Measurements from ENCODE around the gene CLOCK. TPM values are rescaled to one million over a fixed set of nuclear protein-coding genes. Genes with fewer than 3 reads are reported as not detected.
A peak's percentile ranks its signal among the peaks of the same experiment; 100 is the strongest.

CLOCK gene
- total and polyA plus RNA-seq, 2 of the 13 experiments (the other 11 are each of a cell fraction or from before 2014, with no cell fraction given), result 8.8 to 13.5 TPM

DNA sequence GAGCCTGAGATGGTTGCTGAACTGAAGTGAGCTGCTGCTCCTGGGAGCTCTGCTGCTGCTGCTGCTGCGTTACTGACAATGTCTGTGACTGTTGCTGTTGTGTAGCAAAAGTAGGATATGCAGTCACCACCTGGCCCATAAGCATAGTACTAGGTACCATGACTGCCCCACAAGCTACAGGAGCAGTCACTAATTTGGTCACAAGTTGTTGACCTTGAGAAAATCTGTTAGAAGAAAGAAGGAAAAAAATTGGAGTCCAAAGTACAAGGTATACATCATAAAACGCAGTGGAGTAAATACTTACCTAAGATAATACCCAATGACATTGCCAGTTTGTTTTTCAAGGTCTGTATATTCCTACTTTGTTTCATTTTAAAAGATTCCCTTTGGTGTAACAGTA is 108.4 kb downstream of the CLOCK start (continued):
- TF ChIP-seq SALL1 (CRISPR knock-in tag; IDR thresholded peaks at IDR 0.05), result peak; percentile 74
- TF ChIP-seq RFX1 (IDR thresholded peaks at IDR 0.05), result no peak
- TF ChIP-seq FOXP1 (IDR thresholded peaks at IDR 0.05), result no peak
- peak; percentile 62; the same call in 1 of the 2 replicates for TF ChIP-seq FOXP1 (CRISPR knock-in tag; IDR thresholded peaks at IDR 0.05)
- TF ChIP-seq NFIC (IDR thresholded peaks at IDR 0.05; ENCODE audit: low read length), result peak; percentile 58; the same call in 1 of the 2 replicates
- TF ChIP-seq ZNF44 (CRISPR knock-in tag; IDR thresholded peaks at IDR 0.05), result no peak
- peak; percentile 40; the same call in 1 of the 2 replicates for TF ChIP-seq HMG20A (CRISPR knock-in tag; IDR thresholded peaks at IDR 0.05; ENCODE audit: borderline replicate concordance)
- TF ChIP-seq ESRRA (CRISPR knock-in tag; IDR thresholded peaks at IDR 0.05; ENCODE audit: low read depth), result 0 out of 2 replicates have a peak, but pooled peaks have one; percentile 20
- TF ChIP-seq SOX13 (IDR thresholded peaks at IDR 0.05), result no peak
- TF ChIP-seq SOX13 (CRISPR knock-in tag; conservative IDR thresholded peaks at IDR 0.05 in 1 of 2, IDR thresholded peaks at IDR 0.05 in 1 of 2), result peak in 1 of 2 experiments; percentile 38; a peak in 1 of 4 replicates
- TF ChIP-seq, protein P1, sequence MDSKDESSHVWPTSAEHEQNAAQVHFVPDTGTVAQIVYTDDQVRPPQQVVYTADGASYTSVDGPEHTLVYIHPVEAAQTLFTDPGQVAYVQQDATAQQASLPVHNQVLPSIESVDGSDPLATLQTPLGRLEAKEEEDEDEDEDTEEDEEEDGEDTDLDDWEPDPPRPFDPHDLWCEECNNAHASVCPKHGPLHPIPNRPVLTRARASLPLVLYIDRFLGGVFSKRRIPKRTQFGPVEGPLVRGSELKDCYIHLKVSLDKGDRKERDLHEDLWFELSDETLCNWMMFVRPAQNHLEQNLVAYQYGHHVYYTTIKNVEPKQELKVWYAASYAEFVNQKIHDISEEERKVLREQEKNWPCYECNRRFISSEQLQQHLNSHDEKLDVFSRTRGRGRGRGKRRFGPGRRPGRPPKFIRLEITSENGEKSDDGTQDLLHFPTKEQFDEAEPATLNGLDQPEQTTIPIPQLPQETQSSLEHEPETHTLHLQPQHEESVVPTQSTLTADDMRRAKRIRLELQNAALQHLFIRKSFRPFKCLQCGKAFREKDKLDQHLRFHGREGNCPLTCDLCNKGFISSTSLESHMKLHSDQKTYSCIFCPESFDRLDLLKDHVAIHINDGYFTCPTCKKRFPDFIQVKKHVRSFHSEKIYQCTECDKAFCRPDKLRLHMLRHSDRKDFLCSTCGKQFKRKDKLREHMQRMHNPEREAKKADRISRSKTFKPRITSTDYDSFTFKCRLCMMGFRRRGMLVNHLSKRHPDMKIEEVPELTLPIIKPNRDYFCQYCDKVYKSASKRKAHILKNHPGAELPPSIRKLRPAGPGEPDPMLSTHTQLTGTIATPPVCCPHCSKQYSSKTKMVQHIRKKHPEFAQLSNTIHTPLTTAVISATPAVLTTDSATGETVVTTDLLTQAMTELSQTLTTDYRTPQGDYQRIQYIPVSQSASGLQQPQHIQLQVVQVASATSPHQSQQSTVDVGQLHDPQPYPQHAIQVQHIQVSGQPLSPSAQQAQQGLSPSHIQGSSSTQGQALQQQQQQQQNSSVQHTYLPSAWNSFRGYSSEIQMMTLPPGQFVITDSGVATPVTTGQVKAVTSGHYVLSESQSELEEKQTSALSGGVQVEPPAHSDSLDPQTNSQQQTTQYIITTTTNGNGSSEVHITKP (CRISPR knock-in tag; IDR thresholded peaks at IDR 0.05; ENCODE audit: low read depth), result no peak
- TF ChIP-seq ZGPAT (CRISPR knock-in tag; IDR thresholded peaks at IDR 0.05), result 0 out of 2 replicates have a peak, but pooled peaks have one; percentile 19
- 0 out of 2 replicates have a peak, but pooled peaks have one; percentile 29 for TF ChIP-seq RARA (CRISPR knock-in tag; IDR thresholded peaks at IDR 0.05)
- TF ChIP-seq NCOA2 (CRISPR knock-in tag; IDR thresholded peaks at IDR 0.05), result peak; percentile 43; the same call in 1 of the 2 replicates
- TF ChIP-seq RFXANK (CRISPR knock-in tag; IDR thresholded peaks at IDR 0.05), result no peak
- peak; percentile 60 for TF ChIP-seq ARID5B (CRISPR knock-in tag; IDR thresholded peaks at IDR 0.05)
- peak; percentile 41; the same call in 1 of the 2 replicates for TF ChIP-seq CREM (IDR thresholded peaks at IDR 0.05)
- no peak for TF ChIP-seq CREM (CRISPR knock-in tag; IDR thresholded peaks at IDR 0.05)
- TF ChIP-seq, protein P2, sequence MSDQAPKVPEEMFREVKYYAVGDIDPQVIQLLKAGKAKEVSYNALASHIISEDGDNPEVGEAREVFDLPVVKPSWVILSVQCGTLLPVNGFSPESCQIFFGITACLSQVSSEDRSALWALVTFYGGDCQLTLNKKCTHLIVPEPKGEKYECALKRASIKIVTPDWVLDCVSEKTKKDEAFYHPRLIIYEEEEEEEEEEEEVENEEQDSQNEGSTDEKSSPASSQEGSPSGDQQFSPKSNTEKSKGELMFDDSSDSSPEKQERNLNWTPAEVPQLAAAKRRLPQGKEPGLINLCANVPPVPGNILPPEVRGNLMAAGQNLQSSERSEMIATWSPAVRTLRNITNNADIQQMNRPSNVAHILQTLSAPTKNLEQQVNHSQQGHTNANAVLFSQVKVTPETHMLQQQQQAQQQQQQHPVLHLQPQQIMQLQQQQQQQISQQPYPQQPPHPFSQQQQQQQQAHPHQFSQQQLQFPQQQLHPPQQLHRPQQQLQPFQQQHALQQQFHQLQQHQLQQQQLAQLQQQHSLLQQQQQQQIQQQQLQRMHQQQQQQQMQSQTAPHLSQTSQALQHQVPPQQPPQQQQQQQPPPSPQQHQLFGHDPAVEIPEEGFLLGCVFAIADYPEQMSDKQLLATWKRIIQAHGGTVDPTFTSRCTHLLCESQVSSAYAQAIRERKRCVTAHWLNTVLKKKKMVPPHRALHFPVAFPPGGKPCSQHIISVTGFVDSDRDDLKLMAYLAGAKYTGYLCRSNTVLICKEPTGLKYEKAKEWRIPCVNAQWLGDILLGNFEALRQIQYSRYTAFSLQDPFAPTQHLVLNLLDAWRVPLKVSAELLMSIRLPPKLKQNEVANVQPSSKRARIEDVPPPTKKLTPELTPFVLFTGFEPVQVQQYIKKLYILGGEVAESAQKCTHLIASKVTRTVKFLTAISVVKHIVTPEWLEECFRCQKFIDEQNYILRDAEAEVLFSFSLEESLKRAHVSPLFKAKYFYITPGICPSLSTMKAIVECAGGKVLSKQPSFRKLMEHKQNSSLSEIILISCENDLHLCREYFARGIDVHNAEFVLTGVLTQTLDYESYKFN (CRISPR knock-in tag; conservative IDR thresholded peaks at IDR 0.05), result peak; percentile 68
- 0 out of 2 replicates have a peak, but pooled peaks have one; percentile 13 for TF ChIP-seq RCOR2 (CRISPR knock-in tag; IDR thresholded peaks at IDR 0.05)
